ENCODE measurements around the gene FCMR. TPM values are rescaled to one million over a fixed set of nuclear protein-coding genes. Genes with fewer than 3 reads are reported as not detected.

FCMR gene
- total and polyA plus RNA-seq, 9 of the 15 experiments (the other 6 are each of a cell fraction or from before 2014, with no cell fraction given) = 0.11 to 0.82 (median 0.20) TPM; not detected in 5

- Histone ChIP-seq H3K4me3 (no peak overlapping the region), H4K20me1 (replicated peaks; ENCODE audit: control insufficient read depth, insufficient read depth, low read length) (no peaks in the 10 kb centered on the region), H3K36me3 (ENCODE audit: control insufficient read depth, insufficient read depth, low read length) (no peaks in the 10 kb centered on the region), H3K9me3 (replicated peaks; ENCODE audit: control insufficient read depth, insufficient read depth, low read depth, low read length) (no peaks in the 10 kb centered on the region), H3K9me1 (ENCODE audit: control insufficient read depth, insufficient read depth, low read length) (no peaks in the 10 kb centered on the region), H2AFZ (ENCODE audit: low read depth, low read length) (no peak overlapping the region), H3K4me2 (ENCODE audit: insufficient read depth, low read length) (no peak overlapping the region), H3K9ac (ENCODE audit: insufficient read depth in 1 of 2, low read depth in 2 of 2, low read length in 2 of 2) (no peak overlapping the region), H3K4me1 (replicated peaks in 1 of 2; ENCODE audit: control insufficient read depth in 2 of 2, insufficient read depth in 2 of 2, low read length in 2 of 2) (no peaks in the 10 kb centered on the region; a peak in 1 of 5 replicates), H3K27ac (ENCODE audit: extremely low read depth, low read depth, low read length) (no peak overlapping the region), H3K27me3 (ENCODE audit: control insufficient read depth in 2 of 2, insufficient read depth in 2 of 2, low read length in 2 of 2) (peaks cover 24 to 60% of the 10 kb centered on the region in 2 experiments), H3K79me2 (ENCODE audit: control insufficient read depth, insufficient read depth, low read length) (no peaks in the 10 kb centered on the region)
- ChIA-PET POLR2A (interaction anchor here (0.7 to 1.0 kb wide), 2 partner anchors 41 to 385 kb away, joined by 4 read pairs; no protein-coding TSS in a partner anchor), CTCF (ENCODE audit: low intra/inter-chr PET ratio) (interaction anchor here (0.7 kb wide), 1 partner anchor 285 kb away, joined by 3 read pairs; no protein-coding TSS in a partner anchor)
- intact Hi-C loops (cut with micrococcal nuclease) = no loop called here
- no TSS peak for BruUV-seq (replicated peaks)
- 0% methylated on average over 6 of the region's 6 CpGs for WGBS (ENCODE audit: insufficient coverage, low coverage, missing lambda C conversion rate)
- ATAC-seq = no peak
- TF ChIP-seq ZNF696 (CRISPR knock-in tag; conservative IDR thresholded peaks at IDR 0.05) = no peak
- no peak for TF ChIP-seq DLX4 (CRISPR knock-in tag; IDR thresholded peaks at IDR 0.05)
- TF ChIP-seq LARP7 (IDR thresholded peaks at IDR 0.05) = no peak
- TF ChIP-seq MTF1 (CRISPR knock-in tag; IDR thresholded peaks at IDR 0.05; ENCODE audit: borderline replicate concordance) = no peak
- no peak for DNase-seq (ENCODE audit: extremely low read depth in 1 of 4, low spot score in 3 of 4)
- in situ Hi-C loops (cut with MboI) = loop anchor here (25.0 kb wide), 1 partner anchor 290 kb away; the partner anchor contains the start of gene EIF2D
- no peak for FAIRE-seq
Observed at GRCh38 chr1:206901944-206902343, 19.8 kb downstream of the FCMR start.

GRCh38 chr1:206900149-206900548, 21.6 kb downstream of the FCMR start:
- Histone ChIP-seq H3K9me3 (replicated peaks; ENCODE audit: control insufficient read depth, insufficient read depth, low read depth, low read length) (no peaks in the 10 kb centered on the region), H3K27me3 (ENCODE audit: control insufficient read depth in 2 of 2, insufficient read depth in 2 of 2, low read length in 2 of 2) (peaks cover 34 to 73% of the 10 kb centered on the region in 2 experiments), H3K79me2 (ENCODE audit: control insufficient read depth, insufficient read depth, low read length) (no peaks in the 10 kb centered on the region), H3K9me1 (ENCODE audit: control insufficient read depth, insufficient read depth, low read length) (no peaks in the 10 kb centered on the region), H3K4me2 (ENCODE audit: insufficient read depth, low read length) (no peak overlapping the region), H3K27ac (ENCODE audit: extremely low read depth, low read depth, low read length) (no peak overlapping the region), H3K4me3 (no peak overlapping the region), H3K36me3 (ENCODE audit: control insufficient read depth, insufficient read depth, low read length) (no peaks in the 10 kb centered on the region), H2AFZ (ENCODE audit: low read depth, low read length) (no peak overlapping the region), H3K9ac (ENCODE audit: insufficient read depth in 1 of 2, low read depth in 2 of 2, low read length in 2 of 2) (no peak overlapping the region; a peak in 1 of 4 replicates), H4K20me1 (replicated peaks; ENCODE audit: control insufficient read depth, insufficient read depth, low read length) (no peaks in the 10 kb centered on the region), H3K4me1 (replicated peaks in 1 of 2; ENCODE audit: control insufficient read depth in 2 of 2, insufficient read depth in 2 of 2, low read length in 2 of 2) (no peaks in the 10 kb centered on the region; a peak in 1 of 5 replicates)
- ATAC-seq = no peak; the same call in 2 of the 3 replicates
- TF ChIP-seq ZHX1 (conservative IDR thresholded peaks at IDR 0.05; ENCODE audit: low read length) = no peak
- ChIA-PET CTCF (ENCODE audit: low intra/inter-chr PET ratio) (no interaction called here), POLR2A (interaction anchor here (0.7 to 1.2 kb wide), 3 partner anchors 14 to 620 kb away, joined by 3 to 5 read pairs (median 3); no protein-coding TSS in a partner anchor)
- intact Hi-C loops (cut with micrococcal nuclease) = no loop called here
- FAIRE-seq = no peak
- WGBS (ENCODE audit: insufficient coverage, low coverage, missing lambda C conversion rate) = 0% methylated on average over 7 of the region's 7 CpGs
- BruUV-seq (replicated peaks) = no TSS peak
- in situ Hi-C loops (cut with MboI) = loop anchor here (25.0 kb wide), 1 partner anchor 288 kb away; the partner anchor contains the start of gene EIF2D
- DNase-seq (ENCODE audit: extremely low read depth in 1 of 4, low spot score in 3 of 4) = no peak

All from K562 (cell line).